Spleen (tissue), 7 donors: Measurements from ENCODE around the gene CAMTA1.

Source experiments
- CTCF ChIP-seq, 11 experiments: fragments of 200-600 bp in 7 of 11; fragments of 450-650 bp in 4 of 11; sonication (generic) in 4 of 11; IDR thresholded peaks in 8 of 11; conservative IDR thresholded peaks in 3 of 11; 1 replicate in 7 of 11; 2 replicates in 4 of 11; pipeline versions ENCODE4 v1.4.0 to v1.8.0; 2016 to 2021; ENCODE audit warnings: antibody characterized with exemption in 11 of 11, inconsistent platforms in 4 of 11, mild to moderate bottlenecking in 1 of 11
- POLR2AphosphoS5 ChIP-seq, 3 donors: sonication (generic); formaldehyde crosslinking; IDR thresholded peaks; one replicate each; pipeline ENCODE4 v1.5.1; 2017; ENCODE audit warnings: antibody characterized with exemption in 3 of 3
- donor health status: DM: no; HTN: no; CAD: no; lungs with moderate emphysema.
- donor health status: DM: no; HTN: no; CAD: no.
- donor health status: DM: no; HTN: no; CAD: no.

DNA sequence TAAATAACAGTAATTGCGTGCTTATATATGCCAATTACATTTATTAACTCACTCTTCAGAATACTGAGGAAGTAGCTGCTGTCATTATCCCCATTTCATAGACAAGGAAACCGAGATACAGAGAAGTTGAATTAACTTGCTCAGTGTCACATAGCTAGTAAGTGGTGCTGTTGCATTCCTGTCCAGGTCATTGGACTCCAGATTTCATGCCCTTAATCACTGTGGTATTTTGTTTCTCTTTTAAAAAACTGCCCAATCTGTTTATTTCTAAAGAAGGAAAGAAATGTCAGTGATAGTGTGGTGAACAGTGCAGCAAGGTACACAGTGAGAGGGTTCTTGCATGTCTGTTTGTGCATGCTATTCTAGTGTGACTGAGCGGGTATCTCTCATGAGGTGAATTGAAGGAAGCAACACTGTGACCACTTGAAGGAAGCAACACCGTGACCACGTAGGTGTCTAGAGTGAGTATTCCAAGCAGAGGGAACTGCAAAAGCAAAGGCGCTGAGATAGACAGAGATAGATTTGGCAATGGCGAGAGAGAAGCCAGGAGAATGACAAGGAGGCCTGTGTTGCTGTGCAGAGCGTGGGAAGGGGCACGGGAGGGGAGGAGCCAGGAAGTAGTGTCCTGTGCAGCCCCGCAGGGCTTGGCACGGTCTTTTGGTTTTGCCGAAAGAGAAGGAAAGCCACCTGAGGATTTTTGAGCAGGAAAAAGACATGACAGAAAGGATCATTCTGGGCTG lies 95.9 kb downstream of the CAMTA1 start:
- no peak for TF ChIP-seq CTCF (IDR thresholded peaks at IDR 0.05 in 8 of 11, conservative IDR thresholded peaks at IDR 0.05 in 3 of 11)
- TF ChIP-seq POLR2AphosphoS5 (IDR thresholded peaks at IDR 0.05), result no peak
